IPS-18c (cell line): ENCODE measurements around the gene DCC.

Experiments
- H3K4me3 ChIP-seq: 2 replicates; pipeline ENCODE4 v1.7.0; 2013; ENCODE audit warnings: low read depth, mild to moderate bottlenecking, low read length, moderate library complexity; ENCODE audit not compliant: insufficient read depth
- H3K9me3 ChIP-seq: one replicate; pipeline ENCODE4 v1.6.1; 2013; ENCODE audit warnings: mild to moderate bottlenecking, low read length, moderate library complexity; ENCODE audit not compliant: control insufficient read depth, insufficient read depth

DCC gene

GRCh38 chr18:52441794-52442193 is 101.8 kb downstream of the DCC start:
- no peak overlapping the region for H3K4me3 ChIP-seq
- no peaks in the 10 kb centered on the region for H3K9me3 ChIP-seq

GRCh38 chr18:52442686-52443085 is 102.7 kb downstream of the DCC start:
- H3K4me3 ChIP-seq = no peak overlapping the region
- H3K9me3 ChIP-seq = no peaks in the 10 kb centered on the region

DNA sequence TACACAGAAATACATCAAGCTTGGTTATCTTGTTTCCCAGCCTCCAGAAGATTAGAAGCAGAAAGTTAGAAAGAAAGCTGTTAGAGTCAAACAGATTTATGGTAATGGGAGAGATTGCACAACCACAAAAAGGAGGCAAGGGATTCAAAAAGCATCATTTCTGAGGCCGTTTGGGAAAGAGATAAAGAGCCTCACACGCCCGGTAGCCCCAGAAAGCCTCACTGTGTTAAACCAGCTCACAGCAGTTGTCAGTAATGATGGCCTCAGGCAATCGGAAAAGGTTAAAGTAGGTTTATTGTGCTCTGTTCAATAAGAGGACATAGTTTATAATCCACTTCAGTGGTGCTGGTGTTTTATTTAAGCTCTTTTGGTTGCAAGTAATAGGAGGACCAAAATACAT is 111.3 kb downstream of the DCC start:
- Histone ChIP-seq H3K9me3 (no peaks in the 10 kb centered on the region), H3K4me3 (no peak overlapping the region)

- no peaks in the 10 kb centered on the region for H3K9me3 ChIP-seq
These were observed 111.9 kb downstream of the DCC start for GRCh38 chr18:52451851-52452250.

GRCh38 chr18:52452427-52452826 is 112.4 kb downstream of the DCC start:
- Histone ChIP-seq H3K4me3 (no peak overlapping the region), H3K9me3 (no peaks in the 10 kb centered on the region)

More at GRCh38 chr18:52451851-52452250, 111.9 kb downstream of the DCC start:
- no peak overlapping the region for H3K4me3 ChIP-seq

DNA sequence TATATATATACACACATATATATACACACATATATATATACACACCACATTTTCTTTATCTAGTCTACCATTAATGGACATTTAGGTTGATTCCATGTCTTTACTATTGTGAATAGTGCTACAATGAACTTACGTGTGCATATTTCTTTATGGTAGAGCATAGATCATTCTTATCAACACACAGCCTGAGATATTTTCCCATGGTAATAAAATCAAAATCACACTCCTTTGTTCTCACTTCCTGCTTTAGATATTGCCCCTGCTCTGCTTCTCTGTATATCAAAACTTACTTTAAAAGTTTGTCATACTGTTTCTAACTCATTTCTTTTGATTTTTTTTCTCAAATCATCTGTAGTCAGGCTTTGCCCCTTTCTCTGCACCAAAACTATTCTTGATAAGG is 119.9 kb downstream of the DCC start:
- no peak overlapping the region for H3K4me3 ChIP-seq
- no peaks in the 10 kb centered on the region for H3K9me3 ChIP-seq

GRCh38 chr18:52462853-52463252 is 122.9 kb downstream of the DCC start:
- Histone ChIP-seq H3K9me3 (no peaks in the 10 kb centered on the region), H3K4me3 (no peak overlapping the region)

DNA sequence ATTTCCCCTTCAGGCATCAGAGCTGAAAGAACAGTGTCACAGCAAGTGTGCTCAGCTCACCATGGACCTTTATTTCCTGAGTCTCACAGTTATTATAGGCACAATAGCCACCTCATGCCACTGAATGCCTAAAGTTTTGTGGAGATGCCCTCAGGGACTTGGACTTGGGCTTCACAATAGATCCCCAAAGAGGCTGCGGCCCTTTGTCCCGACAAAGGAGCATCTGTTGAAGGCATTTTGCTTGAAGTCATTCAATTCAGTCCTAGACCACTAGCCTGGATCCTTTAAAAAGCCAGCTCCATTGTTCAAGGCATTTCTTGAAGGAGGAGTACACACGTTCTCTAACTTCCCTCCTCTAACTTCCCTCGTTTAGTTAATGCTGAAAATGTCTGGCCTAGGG is 125.4 kb downstream of the DCC start:
- Histone ChIP-seq H3K9me3 (no peaks in the 10 kb centered on the region), H3K4me3 (no peak overlapping the region)

DNA sequence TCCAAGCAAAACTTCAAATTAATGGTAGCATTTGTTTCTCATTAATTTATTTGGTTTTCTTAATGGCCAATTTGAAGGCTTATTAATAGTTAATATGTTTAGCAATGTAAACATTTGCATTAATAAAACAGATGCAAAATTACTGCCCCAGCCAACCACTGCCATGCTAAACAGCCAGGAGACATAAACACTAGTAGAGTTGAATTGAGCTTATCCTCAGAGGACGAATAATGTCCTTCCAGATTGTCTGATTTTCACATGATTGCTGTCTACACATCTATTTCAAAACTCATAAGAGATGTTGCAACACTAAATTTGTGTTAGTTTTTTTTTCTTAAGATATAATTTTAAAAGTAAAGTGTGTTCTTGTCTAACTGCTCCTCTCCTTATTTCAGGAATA is 128.5 kb downstream of the DCC start:
- no peak overlapping the region for H3K4me3 ChIP-seq

GRCh38 chr18:52475325-52475724 is 135.3 kb downstream of the DCC start:
- no peaks in the 10 kb centered on the region for H3K9me3 ChIP-seq
- H3K4me3 ChIP-seq = no peak overlapping the region

More for the DNA sequence above, 128.5 kb downstream of the DCC start:
- H3K9me3 ChIP-seq = no peaks in the 10 kb centered on the region

- Histone ChIP-seq H3K4me3 (no peak overlapping the region), H3K9me3 (no peaks in the 10 kb centered on the region)
These were observed 141.1 kb downstream of the DCC start for GRCh38 chr18:52481116-52481515.

DNA sequence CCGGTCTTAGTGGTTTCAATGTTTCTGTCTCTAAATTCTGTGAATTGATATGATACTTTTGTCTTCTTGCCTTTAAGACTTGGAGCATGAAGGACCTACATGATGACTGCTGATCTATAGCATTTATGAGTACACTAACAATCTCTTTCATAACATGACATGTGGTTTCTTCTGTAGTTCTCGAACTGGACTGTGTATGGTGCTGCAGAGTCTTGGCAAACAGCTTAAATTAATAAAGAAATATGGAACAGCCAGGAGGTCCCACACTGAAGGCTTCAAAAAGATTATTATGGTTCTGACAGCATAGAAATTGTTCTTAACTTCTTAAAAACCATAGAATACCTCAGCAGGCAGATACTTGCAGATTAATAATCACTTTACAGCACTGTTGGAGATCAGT is 145.0 kb downstream of the DCC start:
- Histone ChIP-seq H3K9me3 (no peaks in the 10 kb centered on the region), H3K4me3 (no peak overlapping the region)

- no peaks in the 10 kb centered on the region for H3K9me3 ChIP-seq
- no peak overlapping the region for H3K4me3 ChIP-seq
These were observed 146.1 kb downstream of the DCC start for GRCh38 chr18:52486052-52486451.

DNA sequence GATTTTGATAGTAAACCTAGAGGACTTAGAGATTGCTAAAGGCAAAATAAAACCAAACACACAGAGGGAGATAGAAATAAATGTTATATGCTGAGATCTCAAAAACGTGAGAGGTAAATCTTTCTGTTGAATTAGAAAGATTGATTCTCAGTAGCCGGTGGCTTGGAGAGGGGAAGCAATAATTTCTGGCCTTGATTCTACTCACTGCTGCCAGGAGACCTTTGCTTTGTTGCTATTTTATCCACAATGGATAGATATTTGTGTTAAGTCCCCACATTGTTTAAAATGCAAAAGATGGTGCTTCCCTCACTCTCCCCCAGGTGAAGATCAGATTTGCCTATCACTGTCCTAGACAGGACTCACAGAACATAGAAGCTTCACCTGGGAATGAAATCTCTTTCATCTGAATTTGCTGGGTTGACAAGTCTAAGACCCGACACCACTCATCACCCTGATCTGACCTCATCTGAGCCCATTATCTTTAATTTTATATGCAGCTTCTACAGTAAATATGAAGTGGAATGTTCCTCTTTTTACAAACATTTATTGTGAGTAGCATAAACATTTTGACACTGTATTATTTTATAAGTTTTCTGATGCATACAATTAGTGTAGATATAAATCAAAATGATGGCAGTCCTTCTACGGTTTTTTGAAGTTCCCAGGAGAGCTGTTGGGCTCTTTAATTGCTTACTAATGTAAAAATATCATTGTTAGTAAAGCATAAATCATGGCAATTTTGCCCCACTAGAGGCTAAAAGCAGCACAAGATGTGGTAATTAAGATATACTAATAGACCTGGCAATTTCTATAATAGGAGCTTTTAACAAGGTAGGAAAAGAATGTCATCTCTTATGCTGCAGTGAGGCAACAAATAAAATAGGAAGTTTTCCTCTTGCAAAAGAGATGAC is 149.7 kb downstream of the DCC start:
- H3K9me3 ChIP-seq = no peaks in the 10 kb centered on the region
- H3K4me3 ChIP-seq = no peak overlapping the region

DNA sequence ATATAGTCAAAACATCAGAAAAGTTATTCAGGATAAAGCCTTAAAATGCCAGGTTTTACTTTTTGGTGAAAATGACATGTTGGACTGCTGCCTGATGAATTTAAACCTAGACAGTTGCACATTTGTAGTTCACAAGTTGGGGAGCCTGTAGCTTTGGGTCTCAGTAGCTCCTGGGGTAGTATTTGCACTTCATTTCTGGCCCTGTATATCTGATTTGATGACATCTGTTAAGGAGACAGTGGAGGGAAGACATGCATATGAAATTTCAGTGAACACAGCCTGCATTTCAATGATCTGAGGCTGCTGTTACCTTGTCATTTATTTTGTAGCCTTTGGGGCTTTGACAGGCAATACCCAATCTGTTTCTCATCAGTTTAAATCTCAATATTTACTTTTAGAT is 156.4 kb downstream of the DCC start:
- Histone ChIP-seq H3K9me3 (no peaks in the 10 kb centered on the region), H3K4me3 (no peak overlapping the region)

DNA sequence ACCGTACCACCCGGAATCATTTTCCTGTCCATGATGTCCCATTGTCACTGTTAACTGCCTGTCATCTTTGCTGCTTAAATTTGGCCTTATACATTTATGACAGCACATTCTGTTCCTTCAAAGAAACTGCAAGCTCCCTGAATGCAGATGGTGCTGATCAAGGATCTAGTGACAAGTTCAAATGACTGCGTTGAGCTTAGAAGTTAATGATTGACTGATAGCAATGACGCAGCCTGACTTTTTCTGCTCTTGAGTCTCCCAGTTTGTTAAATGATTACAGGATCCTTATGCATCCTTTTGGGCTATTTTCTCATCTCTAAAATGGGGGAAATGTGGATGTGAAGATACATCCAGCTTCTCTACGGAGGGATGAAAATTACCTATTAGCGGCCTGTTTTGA is 159.0 kb downstream of the DCC start:
- Histone ChIP-seq H3K9me3 (no peaks in the 10 kb centered on the region), H3K4me3 (no peak overlapping the region)

GRCh38 chr18:52499644-52500043 is 159.6 kb downstream of the DCC start:
- Histone ChIP-seq H3K4me3 (no peak overlapping the region), H3K9me3 (no peaks in the 10 kb centered on the region)

GRCh38 chr18:52504589-52504988 is 164.6 kb downstream of the DCC start:
- H3K4me3 ChIP-seq = no peak overlapping the region
- H3K9me3 ChIP-seq = no peaks in the 10 kb centered on the region

- Histone ChIP-seq H3K4me3 (no peak overlapping the region), H3K9me3 (no peaks in the 10 kb centered on the region)
These were observed 170.1 kb downstream of the DCC start for GRCh38 chr18:52510139-52510538.
